GM12874 (cell line): Measurements from ENCODE around the gene WDR48.

Experiments used
- TF ChIP-seq, protein P1 (sequence below): IDR thresholded peaks from 2 replicates; pipeline ENCODE4 v1.5.1; 2011; ENCODE audit warnings: low read depth, mild to moderate bottlenecking, control low read depth, low read length, moderate library complexity; ENCODE audit not compliant: insufficient read depth

Gene WDR48

DNA sequence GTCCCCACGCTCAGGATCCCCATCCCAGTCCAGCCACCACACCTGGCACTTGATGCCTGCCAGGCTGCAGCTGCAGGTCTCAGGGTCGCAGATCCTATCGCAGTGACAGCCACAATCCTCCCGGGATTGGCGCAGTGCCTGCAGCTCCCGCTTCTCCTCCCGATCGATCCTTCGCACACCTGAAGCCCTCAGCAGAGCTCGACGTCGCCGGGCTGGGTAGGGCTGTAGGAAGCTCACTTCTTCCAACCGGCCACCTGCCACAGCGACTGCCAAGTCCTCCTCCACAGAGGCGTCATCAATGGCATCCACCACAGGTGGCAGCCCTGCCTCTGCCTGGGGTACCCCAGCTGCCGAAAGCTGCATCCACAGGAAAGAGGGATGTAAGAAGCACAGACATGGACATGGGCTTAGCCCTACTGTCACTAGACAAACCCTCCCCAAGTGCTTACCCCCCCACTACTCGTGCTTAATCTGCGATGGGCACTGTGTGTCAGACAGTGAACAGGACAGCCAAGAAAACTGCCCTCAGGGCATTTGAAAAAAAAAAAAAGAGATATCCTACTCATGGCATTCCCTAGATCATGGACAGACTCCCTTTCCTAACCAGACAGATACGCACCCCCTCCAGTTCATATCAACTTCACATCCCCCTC, 92.4 kb downstream of the WDR48 start:
- TF ChIP-seq, protein P1, sequence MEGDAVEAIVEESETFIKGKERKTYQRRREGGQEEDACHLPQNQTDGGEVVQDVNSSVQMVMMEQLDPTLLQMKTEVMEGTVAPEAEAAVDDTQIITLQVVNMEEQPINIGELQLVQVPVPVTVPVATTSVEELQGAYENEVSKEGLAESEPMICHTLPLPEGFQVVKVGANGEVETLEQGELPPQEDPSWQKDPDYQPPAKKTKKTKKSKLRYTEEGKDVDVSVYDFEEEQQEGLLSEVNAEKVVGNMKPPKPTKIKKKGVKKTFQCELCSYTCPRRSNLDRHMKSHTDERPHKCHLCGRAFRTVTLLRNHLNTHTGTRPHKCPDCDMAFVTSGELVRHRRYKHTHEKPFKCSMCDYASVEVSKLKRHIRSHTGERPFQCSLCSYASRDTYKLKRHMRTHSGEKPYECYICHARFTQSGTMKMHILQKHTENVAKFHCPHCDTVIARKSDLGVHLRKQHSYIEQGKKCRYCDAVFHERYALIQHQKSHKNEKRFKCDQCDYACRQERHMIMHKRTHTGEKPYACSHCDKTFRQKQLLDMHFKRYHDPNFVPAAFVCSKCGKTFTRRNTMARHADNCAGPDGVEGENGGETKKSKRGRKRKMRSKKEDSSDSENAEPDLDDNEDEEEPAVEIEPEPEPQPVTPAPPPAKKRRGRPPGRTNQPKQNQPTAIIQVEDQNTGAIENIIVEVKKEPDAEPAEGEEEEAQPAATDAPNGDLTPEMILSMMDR: no peak

DNA sequence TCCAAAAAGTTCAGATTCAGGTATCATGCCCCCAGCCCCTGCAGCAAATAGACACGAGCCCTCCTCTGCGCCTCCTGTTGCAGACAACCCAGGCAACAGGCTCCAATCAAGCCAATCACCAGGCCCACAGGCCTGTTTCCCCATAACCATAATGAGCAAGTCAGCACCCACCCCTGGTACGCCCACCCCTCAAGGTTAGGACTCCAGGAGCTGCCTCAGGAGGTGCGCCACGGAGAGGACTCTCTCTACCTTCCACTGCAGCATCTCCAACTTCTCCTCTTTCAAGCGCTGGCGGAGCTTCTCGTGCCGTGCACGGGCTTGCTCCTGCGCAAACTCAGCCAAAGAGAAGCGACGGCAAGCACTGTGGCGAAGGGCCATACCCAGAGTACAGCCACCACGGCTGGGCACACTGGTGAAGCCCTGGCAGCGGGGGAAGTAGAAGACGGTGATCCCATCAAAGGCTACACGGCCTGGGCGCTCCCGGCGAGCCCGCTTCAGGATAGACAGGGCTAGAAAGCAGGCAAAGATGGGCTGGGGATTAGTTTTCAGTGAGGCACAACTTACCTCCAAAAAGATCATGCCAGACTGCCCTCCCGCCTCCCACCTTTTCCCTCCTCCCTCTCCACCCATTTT, 93.0 kb downstream of the WDR48 start:
- TF ChIP-seq, protein P1: no peak

- TF ChIP-seq, protein P1: no peak
Observed at GRCh38 chr3:39146083-39146501, 94.3 kb downstream of the WDR48 start.
